ENCODE measurements around the gene TNFAIP3. TPM values are rescaled to one million over a fixed set of nuclear protein-coding genes. Genes with fewer than 3 reads are reported as not detected.

The TNFAIP3 gene
- total and polyA plus RNA-seq, 2 donors (not counting 1 experiment from before 2014, with no cell fraction given), result 86.2 to 92.0 TPM

GRCh38 chr6:137875058-137875520, 8.0 kb downstream of the TNFAIP3 start:
- POLR2A ChIA-PET, result interaction anchor here (0.6 kb wide), 2 partner anchors 116 to 643 kb away, joined by 3 to 9 read pairs; no protein-coding TSS in a partner anchor
- peaks cover 54% of the 10 kb centered on the region for H3K4me1 Mint-ChIP-seq
- CTCF ChIA-PET, result interaction anchor here (0.8 to 13.4 kb wide), 2 partner anchors 8 to 70 kb away, joined by 3 to 199 read pairs; partner anchors contain the start of gene TNFAIP3
- Histone ChIP-seq H3K4me1 (ENCODE audit: control insufficient read depth in 2 of 2, insufficient read depth in 2 of 2, low read length in 2 of 2) (peaks cover 42 to 49% of the 10 kb centered on the region in 2 donors), H3K9ac (ENCODE audit: low read length) (no peak overlapping the region), H2AFZ (ENCODE audit: insufficient read depth, low read depth, low read length, poor library complexity, severe bottlenecking) (no peak overlapping the region), H4K20me1 (ENCODE audit: control insufficient read depth, insufficient read depth, low read length, poor library complexity, severe bottlenecking) (peaks cover 47% of the 10 kb centered on the region), H3K36me3 (replicated peaks in 1 of 2; ENCODE audit: control extremely low read depth in 1 of 2, control insufficient read depth in 1 of 2, extremely low read depth in 1 of 2, insufficient read depth in 2 of 2, low read length in 1 of 2) (peaks cover 0 to 69% of the 10 kb centered on the region in 2 experiments), H3K4me2 (replicated peaks; ENCODE audit: low read depth, low read length, poor library complexity, severe bottlenecking) (no peak overlapping the region), H3K4me3 (ENCODE audit: control extremely low read depth in 1 of 5, extremely low read depth in 1 of 5, insufficient read depth in 1 of 5, low read depth in 2 of 5, low read length in 4 of 5) (no peak overlapping the region), H3K79me2 (ENCODE audit: control insufficient read depth, insufficient read depth, low read length) (peaks cover 95% of the 10 kb centered on the region), H3K27me3 (replicated peaks in 1 of 4; ENCODE audit: control extremely low read depth in 1 of 4, control insufficient read depth in 3 of 4, insufficient read depth in 4 of 4, low read length in 3 of 4) (no peaks in the 10 kb centered on the region), H3K9me3 (ENCODE audit: control extremely low read depth in 1 of 3, control insufficient read depth in 2 of 3, insufficient read depth in 1 of 3, low read length in 2 of 3) (no peaks in the 10 kb centered on the region), H3K27ac (ENCODE audit: low read length in 2 of 2) (peak overlapping the region in 1 of 2 donors; percentile 96)
- H3K4me3 Mint-ChIP-seq, result no peak overlapping the region
- DNase-seq (no peak), ATAC-seq (ENCODE audit: low read depth) (no peak)
- H3K9me3 Mint-ChIP-seq (ENCODE audit: insufficient read depth), result no peaks in the 10 kb centered on the region
- H3K27ac Mint-ChIP-seq, result peak overlapping the region; percentile 46
- TF ChIP-seq, protein P1, sequence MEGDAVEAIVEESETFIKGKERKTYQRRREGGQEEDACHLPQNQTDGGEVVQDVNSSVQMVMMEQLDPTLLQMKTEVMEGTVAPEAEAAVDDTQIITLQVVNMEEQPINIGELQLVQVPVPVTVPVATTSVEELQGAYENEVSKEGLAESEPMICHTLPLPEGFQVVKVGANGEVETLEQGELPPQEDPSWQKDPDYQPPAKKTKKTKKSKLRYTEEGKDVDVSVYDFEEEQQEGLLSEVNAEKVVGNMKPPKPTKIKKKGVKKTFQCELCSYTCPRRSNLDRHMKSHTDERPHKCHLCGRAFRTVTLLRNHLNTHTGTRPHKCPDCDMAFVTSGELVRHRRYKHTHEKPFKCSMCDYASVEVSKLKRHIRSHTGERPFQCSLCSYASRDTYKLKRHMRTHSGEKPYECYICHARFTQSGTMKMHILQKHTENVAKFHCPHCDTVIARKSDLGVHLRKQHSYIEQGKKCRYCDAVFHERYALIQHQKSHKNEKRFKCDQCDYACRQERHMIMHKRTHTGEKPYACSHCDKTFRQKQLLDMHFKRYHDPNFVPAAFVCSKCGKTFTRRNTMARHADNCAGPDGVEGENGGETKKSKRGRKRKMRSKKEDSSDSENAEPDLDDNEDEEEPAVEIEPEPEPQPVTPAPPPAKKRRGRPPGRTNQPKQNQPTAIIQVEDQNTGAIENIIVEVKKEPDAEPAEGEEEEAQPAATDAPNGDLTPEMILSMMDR (IDR thresholded peaks at IDR 0.05), result no peak
- no peak for TF ChIP-seq EZH2 (IDR thresholded peaks at IDR 0.05; ENCODE audit: borderline replicate concordance, insufficient read depth, low read depth, low read length, poor library complexity, severe bottlenecking)
- intact Hi-C loops (cut with micrococcal nuclease), result no loop called here
- no peaks in the 10 kb centered on the region for H3K27me3 Mint-ChIP-seq
- WGBS (ENCODE audit: insufficient coverage), result 89% methylated on average over 6 of the region's 6 CpGs

DNA sequence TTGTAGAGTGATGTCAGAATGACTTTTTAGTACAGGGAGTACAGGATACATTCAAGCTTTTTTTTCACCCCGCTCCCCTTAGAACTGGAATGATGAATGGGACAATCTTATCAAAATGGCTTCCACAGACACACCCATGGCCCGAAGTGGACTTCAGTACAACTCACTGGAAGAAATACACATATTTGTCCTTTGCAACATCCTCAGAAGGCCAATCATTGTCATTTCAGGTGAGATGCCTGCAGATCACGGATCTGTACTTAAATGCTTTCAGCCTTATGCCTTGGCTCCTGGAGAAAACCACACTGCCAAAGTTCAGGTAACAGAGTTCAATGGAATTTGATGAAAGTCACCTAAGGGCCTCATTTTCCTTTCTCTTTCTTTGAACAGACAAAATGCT, 8.5 kb downstream of the TNFAIP3 start:
- Histone ChIP-seq H2AFZ (ENCODE audit: insufficient read depth, low read depth, low read length, poor library complexity, severe bottlenecking) (no peak overlapping the region), H3K4me1 (ENCODE audit: control insufficient read depth in 2 of 2, insufficient read depth in 2 of 2, low read length in 2 of 2) (peaks cover 37 to 44% of the 10 kb centered on the region in 2 donors), H3K4me2 (replicated peaks; ENCODE audit: low read depth, low read length, poor library complexity, severe bottlenecking) (no peak overlapping the region), H3K36me3 (replicated peaks in 1 of 2; ENCODE audit: control extremely low read depth in 1 of 2, control insufficient read depth in 1 of 2, extremely low read depth in 1 of 2, insufficient read depth in 2 of 2, low read length in 1 of 2) (peaks cover 0 to 74% of the 10 kb centered on the region in 2 experiments), H3K4me3 (ENCODE audit: control extremely low read depth in 1 of 5, extremely low read depth in 1 of 5, insufficient read depth in 1 of 5, low read depth in 2 of 5, low read length in 4 of 5) (no peak overlapping the region), H3K79me2 (ENCODE audit: control insufficient read depth, insufficient read depth, low read length) (peaks cover 92% of the 10 kb centered on the region), H3K27me3 (replicated peaks in 1 of 4; ENCODE audit: control extremely low read depth in 1 of 4, control insufficient read depth in 3 of 4, insufficient read depth in 4 of 4, low read length in 3 of 4) (no peaks in the 10 kb centered on the region), H3K9me3 (ENCODE audit: control extremely low read depth in 1 of 3, control insufficient read depth in 2 of 3, insufficient read depth in 1 of 3, low read length in 2 of 3) (no peaks in the 10 kb centered on the region), H3K27ac (ENCODE audit: low read length in 2 of 2) (peak overlapping the region in 1 of 2 donors; percentile 35), H3K9ac (ENCODE audit: low read length) (no peak overlapping the region), H4K20me1 (ENCODE audit: control insufficient read depth, insufficient read depth, low read length, poor library complexity, severe bottlenecking) (peaks cover 50% of the 10 kb centered on the region)
- ChIA-PET CTCF (interaction anchor here (0.8 to 13.4 kb wide), 2 partner anchors 9 to 69 kb away, joined by 3 to 199 read pairs; partner anchors contain the start of gene TNFAIP3), POLR2A (interaction anchor here (0.6 kb wide), 1 partner anchor 643 kb away, joined by 9 read pairs; no protein-coding TSS in a partner anchor)
- WGBS (ENCODE audit: insufficient coverage), result 90% methylated on average over 2 of the region's 3 CpGs
- Mint-ChIP-seq H3K4me1 (peaks cover 49% of the 10 kb centered on the region), H3K27me3 (no peaks in the 10 kb centered on the region), H3K27ac (no peak overlapping the region), H3K4me3 (no peak overlapping the region), H3K9me3 (ENCODE audit: insufficient read depth) (no peaks in the 10 kb centered on the region)
- intact Hi-C loops (cut with micrococcal nuclease), result no loop called here
- TF ChIP-seq, protein P1 (IDR thresholded peaks at IDR 0.05), result no peak
- no peak for TF ChIP-seq EZH2 (IDR thresholded peaks at IDR 0.05; ENCODE audit: borderline replicate concordance, insufficient read depth, low read depth, low read length, poor library complexity, severe bottlenecking)
- DNase-seq (no peak), ATAC-seq (ENCODE audit: low read depth) (no peak)
